BJ (cell line): ENCODE measurements around the gene SIGLEC1. TPM values are rescaled to one million over a fixed set of nuclear protein-coding genes. Genes with fewer than 3 reads are reported as not detected.

Source experiments
- CTCF ChIA-PET: fragments of 350-600 bp; formaldehyde crosslinking; extraction: SDS; loops from one replicate; lab custom pipeline; 2021; ENCODE audit warnings: antibody characterized with exemption, inconsistent platforms; lab: Yijun Ruan, JAX
- POLR2A ChIA-PET: fragments of 300-600 bp; sonication (Branson Sonifier 250); formaldehyde crosslinking; extraction: SDS; loops from one replicate; lab custom pipeline; 2021; ENCODE audit warnings: antibody characterized with exemption; lab: Charles Lee
- DNase-seq: peaks from one replicate; pipeline ENCODE4 v3.0.0-alpha.2; 2011; ENCODE audit warnings: low read depth
- H3K27me3 ChIP-seq: 2 replicates; pipeline ENCODE4 v1.6.0; 2011; ENCODE audit warnings: low read length; ENCODE audit not compliant: control insufficient read depth, insufficient read depth
- H3K36me3 ChIP-seq: 2 replicates; pipeline ENCODE4 v1.5.1; 2011; ENCODE audit warnings: low read length; ENCODE audit not compliant: control insufficient read depth, insufficient read depth
- H3K4me3 ChIP-seq: 2 replicates; pipeline ENCODE4 v1.5.1; 2011; ENCODE audit warnings: low read depth, mild to moderate bottlenecking, control low read depth, low read length
- polyA plus RNA-seq: library from polyadenylated mRNA; depleted of rRNA; stranded (reverse); fragments of >200 nt; gene quantifications from 2 replicates; pipeline ENCODE4 v1.2.3, GENCODE V29; 2011
- TF ChIP-seq, protein P1 (sequence below): IDR thresholded peaks from 2 replicates; pipeline ENCODE4 v1.5.1; 2011; ENCODE audit warnings: low read depth, mild to moderate bottlenecking, control low read depth, inconsistent platforms, low read length, moderate library complexity; ENCODE audit not compliant: insufficient read depth

Gene SIGLEC1
- polyA plus RNA-seq, 1 experiment: not detected

DNA sequence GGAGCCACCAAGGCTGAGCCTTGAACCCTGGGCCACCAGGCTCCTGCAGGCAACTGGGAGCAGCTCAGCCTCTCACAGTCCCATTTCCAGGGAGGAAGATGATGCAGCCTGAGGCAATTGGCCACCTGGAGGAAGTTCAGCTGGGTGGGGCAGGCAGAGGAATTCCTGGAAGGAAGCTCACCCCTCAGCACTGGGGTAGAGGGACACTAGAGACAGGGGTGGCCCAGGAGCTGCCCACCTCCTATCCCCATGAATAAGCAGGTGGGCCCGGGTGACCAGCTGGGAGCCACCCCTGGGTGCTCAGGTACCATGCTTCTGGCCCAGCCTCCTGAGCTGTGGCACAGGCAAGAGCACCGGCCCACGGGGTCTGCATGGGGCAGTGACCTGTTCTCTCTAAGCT is 16.5 kb upstream of the SIGLEC1 start:
- ChIA-PET CTCF (interaction anchor here (0.8 to 2.2 kb wide), 7 partner anchors 8 to 27 kb away, joined by 3 to 11 read pairs (median 4); no protein-coding TSS in a partner anchor), POLR2A (no interaction called here)
- H3K4me3 ChIP-seq: no peak overlapping the region
- TF ChIP-seq, protein P1, sequence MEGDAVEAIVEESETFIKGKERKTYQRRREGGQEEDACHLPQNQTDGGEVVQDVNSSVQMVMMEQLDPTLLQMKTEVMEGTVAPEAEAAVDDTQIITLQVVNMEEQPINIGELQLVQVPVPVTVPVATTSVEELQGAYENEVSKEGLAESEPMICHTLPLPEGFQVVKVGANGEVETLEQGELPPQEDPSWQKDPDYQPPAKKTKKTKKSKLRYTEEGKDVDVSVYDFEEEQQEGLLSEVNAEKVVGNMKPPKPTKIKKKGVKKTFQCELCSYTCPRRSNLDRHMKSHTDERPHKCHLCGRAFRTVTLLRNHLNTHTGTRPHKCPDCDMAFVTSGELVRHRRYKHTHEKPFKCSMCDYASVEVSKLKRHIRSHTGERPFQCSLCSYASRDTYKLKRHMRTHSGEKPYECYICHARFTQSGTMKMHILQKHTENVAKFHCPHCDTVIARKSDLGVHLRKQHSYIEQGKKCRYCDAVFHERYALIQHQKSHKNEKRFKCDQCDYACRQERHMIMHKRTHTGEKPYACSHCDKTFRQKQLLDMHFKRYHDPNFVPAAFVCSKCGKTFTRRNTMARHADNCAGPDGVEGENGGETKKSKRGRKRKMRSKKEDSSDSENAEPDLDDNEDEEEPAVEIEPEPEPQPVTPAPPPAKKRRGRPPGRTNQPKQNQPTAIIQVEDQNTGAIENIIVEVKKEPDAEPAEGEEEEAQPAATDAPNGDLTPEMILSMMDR: no peak
- peaks cover 30% of the 10 kb centered on the region for H3K27me3 ChIP-seq
- DNase-seq: no peak
- H3K36me3 ChIP-seq: no peaks in the 10 kb centered on the region

DNA sequence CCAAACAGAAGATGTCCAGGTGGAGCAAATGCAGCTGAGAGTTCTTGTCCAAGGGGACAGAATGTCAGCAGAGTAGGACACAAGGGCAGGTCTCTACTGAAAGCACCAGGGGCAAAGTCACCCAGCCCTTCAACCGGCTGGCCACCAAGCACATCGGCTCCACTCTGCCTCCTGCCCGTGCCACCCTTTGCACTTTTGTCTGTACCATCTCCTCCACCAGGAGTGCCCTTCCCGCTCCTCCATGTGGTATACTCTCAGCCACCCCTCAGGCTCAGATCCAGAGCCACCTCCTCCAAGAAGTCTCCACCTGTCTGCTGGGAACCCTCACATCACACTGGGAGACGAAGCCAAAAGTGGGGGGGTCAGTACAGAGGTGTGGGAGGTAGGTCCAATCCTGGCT is 16.0 kb upstream of the SIGLEC1 start:
- DNase-seq: no peak
- H3K27me3 ChIP-seq: peaks cover 25% of the 10 kb centered on the region
- H3K4me3 ChIP-seq: no peak overlapping the region
- TF ChIP-seq, protein P1: no peak
- H3K36me3 ChIP-seq: no peaks in the 10 kb centered on the region
- CTCF ChIA-PET: interaction anchor here (1.1 to 3.7 kb wide), 7 partner anchors 9 to 25 kb away, joined by 3 to 21 read pairs (median 4); no protein-coding TSS in a partner anchor
- POLR2A ChIA-PET: no interaction called here

DNA sequence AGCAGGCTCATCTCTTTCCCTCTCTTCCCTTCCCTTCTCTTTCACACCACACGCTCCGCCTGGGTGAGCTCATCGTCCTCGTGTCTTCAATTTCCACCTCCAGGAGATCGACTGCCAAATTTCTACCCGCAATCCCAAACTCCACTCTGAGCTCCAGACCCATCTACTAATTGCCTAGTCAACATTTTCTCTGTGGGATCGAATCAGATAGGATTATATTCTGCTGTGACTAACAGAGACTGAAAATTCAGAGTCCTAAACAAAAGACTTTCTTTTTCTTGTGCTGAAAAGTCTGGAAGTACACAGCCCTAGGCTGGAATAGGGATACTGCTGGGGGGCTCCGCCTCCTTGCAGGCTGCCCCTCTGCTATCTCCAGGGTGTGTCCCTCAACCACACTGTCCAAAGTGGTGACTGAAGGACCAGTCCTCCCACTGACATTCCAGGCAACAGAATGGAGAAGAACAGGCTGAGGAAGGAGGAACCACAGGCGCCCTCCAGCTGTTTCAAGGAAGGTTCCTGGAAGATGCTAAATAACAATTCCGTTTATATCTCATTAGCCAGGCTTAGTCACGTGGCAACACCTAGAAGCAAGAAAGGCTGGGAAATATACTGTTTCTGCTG is 15.1 kb upstream of the SIGLEC1 start:
- H3K4me3 ChIP-seq: 0 out of 2 replicates have a peak overlapping the region, but pooled peaks have one; percentile 1
- peaks cover 18% of the 10 kb centered on the region for H3K27me3 ChIP-seq
- no peaks in the 10 kb centered on the region for H3K36me3 ChIP-seq
- ChIA-PET CTCF (interaction anchor here (1.0 to 3.7 kb wide), 6 partner anchors 10 to 26 kb away, joined by 4 to 21 read pairs (median 5); no protein-coding TSS in a partner anchor), POLR2A (no interaction called here)
- TF ChIP-seq, protein P1: peak; percentile 8; the same call in 1 of the 2 replicates
- peak; percentile 19 for DNase-seq

DNA sequence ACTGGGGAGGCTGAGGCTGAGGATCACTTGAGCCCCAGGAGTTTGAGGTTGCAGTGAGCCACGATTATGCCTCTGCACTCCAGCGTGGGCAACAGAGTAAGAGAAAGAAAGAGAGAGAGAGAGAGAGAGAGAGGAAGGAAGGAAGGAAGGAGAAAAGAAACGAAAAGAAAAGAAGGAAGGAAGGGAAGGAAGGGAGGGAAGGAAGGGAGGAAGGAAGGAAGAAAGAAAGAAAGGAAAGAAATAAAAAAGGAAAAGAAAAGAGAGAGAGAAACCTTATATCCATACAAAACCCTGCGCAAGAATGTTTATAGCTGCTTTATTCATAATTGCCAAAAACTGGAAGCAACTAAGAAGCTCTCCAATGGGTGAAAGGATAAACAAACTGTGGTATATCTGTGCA is 12.0 kb upstream of the SIGLEC1 start:
- POLR2A ChIA-PET: no interaction called here
- TF ChIP-seq, protein P1: no peak
- no peaks in the 10 kb centered on the region; the same call in none of the 2 replicates for H3K27me3 ChIP-seq
- DNase-seq: no peak
- CTCF ChIA-PET: interaction anchor here (1.0 to 1.6 kb wide), 2 partner anchors 8 to 13 kb away, joined by 7 read pairs; no protein-coding TSS in a partner anchor
- H3K4me3 ChIP-seq: no peak overlapping the region
- H3K36me3 ChIP-seq: no peaks in the 10 kb centered on the region

DNA sequence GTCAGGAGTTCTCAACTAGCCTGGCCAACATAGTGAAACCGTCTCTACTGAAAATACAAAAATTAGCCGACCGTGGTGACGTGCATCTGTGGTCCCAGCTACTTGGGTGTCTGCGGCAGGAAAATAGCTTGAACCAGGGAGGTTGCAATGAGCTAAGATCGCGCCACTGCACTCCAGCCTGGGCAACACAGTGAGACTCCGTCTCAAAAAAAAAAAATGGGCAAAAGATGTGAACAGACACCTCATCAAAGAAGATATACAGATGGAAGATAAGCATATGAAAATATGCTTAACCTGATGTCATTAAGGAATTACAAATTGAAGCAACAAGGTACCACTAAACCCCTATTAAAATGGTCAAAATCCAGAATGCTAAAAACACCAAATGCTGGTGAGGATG is 10.9 kb upstream of the SIGLEC1 start:
- TF ChIP-seq, protein P1: no peak
- Histone ChIP-seq H3K4me3 (no peak overlapping the region), H3K36me3 (no peaks in the 10 kb centered on the region), H3K27me3 (no peaks in the 10 kb centered on the region; the same call in none of the 2 replicates)
- ChIA-PET CTCF (interaction anchor here (0.6 to 1.1 kb wide), 2 partner anchors 14 to 1016 kb away, joined by 3 read pairs; no protein-coding TSS in a partner anchor), POLR2A (no interaction called here)
- no peak for DNase-seq
